PC-3 (cell line): ENCODE data around the gene NUDT22. TPM values are rescaled to one million over a fixed set of nuclear protein-coding genes. Genes with fewer than 3 reads are reported as not detected.

Experiments used
- ATAC-seq: fragments of 200-7000 bp; cut with Tn5 transposase; 2 replicates; pipeline ENCODE4 v1.9.1; 2020; ENCODE audit warnings: mild to moderate bottlenecking, moderate library complexity
- BruUV-seq: library from RNA; stranded (reverse); fragments of 400-500 nt; replicated peaks from 2 replicates; lab custom pipeline; 2021; lab: Mats Ljungman, UMichigan
- CTCF ChIA-PET: fragments of 300-600 bp; sonication (Branson Sonifier 250); formaldehyde crosslinking; loops from one replicate; lab custom pipeline; 2022; ENCODE audit warnings: antibody characterized with exemption; lab: Charles Lee
- POLR2A ChIA-PET: fragments of 300-600 bp; sonication (Branson Sonifier 250); formaldehyde crosslinking; loops from one replicate; lab custom pipeline; 2022; ENCODE audit warnings: antibody characterized with exemption; ENCODE audit not compliant: unreplicated experiment; lab: Charles Lee
- DNase-seq: peaks from one replicate; pipeline ENCODE4 v3.0.0-alpha.2; 2015
- H2AFZ ChIP-seq: fragments of 300-600 bp; sonication (generic); 2 replicates; pipeline ENCODE4 v1.6.0; 2016; ENCODE audit warnings: antibody characterized with exemption, low read length
- H3F3A ChIP-seq: fragments of 300-600 bp; sonication (generic); one replicate; pipeline ENCODE4 v1.6.0; 2017; ENCODE audit warnings: antibody characterized with exemption, low read length, control low read depth, mild to moderate bottlenecking; ENCODE audit not compliant: unreplicated experiment
- H3K27ac ChIP-seq: fragments of 300-600 bp; sonication (generic); 2 replicates; pipeline ENCODE4 v1.5.1; 2016; ENCODE audit warnings: mild to moderate bottlenecking, low read length
- H3K27me3 ChIP-seq: fragments of 300-600 bp; sonication (generic); 2 replicates; pipeline ENCODE4 v1.6.1; 2016; ENCODE audit warnings: low read length, mixed read lengths
- H3K36me3 ChIP-seq: fragments of 300-600 bp; sonication (generic); 2 replicates; pipeline ENCODE4 v1.6.1; 2016; ENCODE audit warnings: low read depth, mixed run types, low read length, mixed read lengths
- H3K4me1 ChIP-seq: fragments of 300-600 bp; sonication (generic); 2 replicates; pipeline ENCODE4 v1.5.1; 2016; ENCODE audit warnings: low read length; ENCODE audit not compliant: insufficient read depth
- H3K4me2 ChIP-seq: fragments of 300-600 bp; sonication (generic); 2 replicates; pipeline ENCODE4 v1.6.0; 2016; ENCODE audit warnings: low read length
- H3K4me3 ChIP-seq: fragments of 300-600 bp; sonication (generic); 2 replicates; pipeline ENCODE4 v1.5.1; 2016; ENCODE audit warnings: mild to moderate bottlenecking, low read length, mixed read lengths
- H3K79me2 ChIP-seq: fragments of 300-600 bp; sonication (generic); 2 replicates; pipeline ENCODE4 v1.6.1; 2017; ENCODE audit warnings: low read length, mixed read lengths
- H3K9ac ChIP-seq: fragments of 300-600 bp; sonication (generic); 2 replicates; pipeline ENCODE4 v1.6.0; 2016; ENCODE audit warnings: mild to moderate bottlenecking, low read length
- H3K9me2 ChIP-seq: fragments of 300-600 bp; sonication (generic); replicated peaks from 2 replicates; pipeline ENCODE4 v1.6.1; 2016; ENCODE audit warnings: mixed run types, low read length, mixed read lengths
- H3K9me3 ChIP-seq: fragments of 300-600 bp; sonication (generic); 2 replicates; pipeline ENCODE4 v1.6.1; 2016; ENCODE audit warnings: low read length, mixed read lengths
- H4K20me1 ChIP-seq: fragments of 300-600 bp; sonication (generic); 2 replicates; pipeline ENCODE4 v1.6.1; 2016; ENCODE audit warnings: low read length, mixed read lengths
- EZH2 ChIP-seq: fragments of 300-600 bp; sonication (generic); IDR thresholded peaks from one replicate; pipeline ENCODE4 v1.6.1; 2017; ENCODE audit warnings: antibody characterized with exemption, mild to moderate bottlenecking, low read length; ENCODE audit not compliant: unreplicated experiment
- EZH2phosphoT487 ChIP-seq: fragments of 300-600 bp; sonication (generic); IDR thresholded peaks from 2 replicates; pipeline ENCODE4 v1.6.1; 2018; ENCODE audit warnings: mild to moderate bottlenecking, antibody characterized with exemption, low read length, borderline replicate concordance
- intact Hi-C: fragments of 100-400 bp; cut with micrococcal nuclease; formaldehyde crosslinking; loops from 2 replicates; pipeline ENCODE4 v1.9.0; 2023
- total RNA-seq: library from RNA; depleted of rRNA; stranded (reverse); fragments of >200 nt; gene quantifications from 2 replicates; pipeline ENCODE4 v1.2.3, GENCODE V29; 2014
- TF ChIP-seq, protein P1 (sequence below): fragments of 300-600 bp; sonication (generic); conservative IDR thresholded peaks from 2 replicates; pipeline ENCODE4 v1.5.1; 2017; ENCODE audit warnings: antibody characterized with exemption, low read depth, mild to moderate bottlenecking, low read length

NUDT22 gene
- total RNA-seq, 1 experiment from 2014 or later, result 98.3 TPM

DNA sequence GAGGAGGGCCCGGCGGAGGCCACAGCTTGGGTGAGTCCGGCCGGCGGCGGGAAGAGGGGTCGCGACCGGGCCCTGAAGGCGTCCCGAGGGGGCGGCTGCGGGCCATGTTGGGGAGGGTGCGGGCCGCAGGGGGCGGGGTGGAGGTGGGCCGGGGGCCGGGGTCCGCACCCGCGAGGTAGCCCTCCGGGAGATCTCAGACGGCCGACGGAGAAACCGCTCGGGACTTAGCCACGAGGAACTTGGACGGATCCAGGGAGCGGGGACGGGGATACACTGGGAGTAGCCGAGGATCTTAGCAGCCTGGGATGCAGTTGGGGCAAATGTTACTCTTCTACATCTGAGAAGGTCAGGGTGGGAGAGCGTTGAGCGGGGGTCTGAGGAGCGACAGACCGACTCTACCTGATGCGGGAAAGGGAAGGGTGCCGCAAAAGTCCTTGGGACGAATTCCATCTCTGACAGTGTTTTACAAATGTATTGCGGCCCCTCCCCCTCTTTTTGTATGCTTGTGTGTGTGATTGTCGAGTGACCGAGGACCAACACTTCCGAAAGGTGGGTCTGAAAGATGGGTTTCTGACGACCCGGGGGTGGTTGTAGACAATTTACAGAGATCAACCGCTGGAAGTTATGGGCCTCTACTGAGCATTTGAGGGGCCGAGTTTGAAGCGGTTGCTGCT lies 39.4 kb upstream of the NUDT22 start:
- ATAC-seq (no peak), DNase-seq (no peak)
- BruUV-seq, result no TSS peak
- Histone ChIP-seq H3F3A (peaks cover 4% of the 10 kb centered on the region), H3K9ac (no peak overlapping the region), H4K20me1 (peaks cover 21% of the 10 kb centered on the region), H2AFZ (no peak overlapping the region), H3K27ac (no peak overlapping the region), H3K4me3 (no peak overlapping the region), H3K9me2 (no peaks in the 10 kb centered on the region), H3K79me2 (peaks cover 28% of the 10 kb centered on the region), H3K4me2 (no peak overlapping the region), H3K27me3 (no peaks in the 10 kb centered on the region), H3K9me3 (no peaks in the 10 kb centered on the region), H3K36me3 (peaks cover 21% of the 10 kb centered on the region), H3K4me1 (peaks cover 21% of the 10 kb centered on the region)
- TF ChIP-seq EZH2 (no peak), EZH2phosphoT487 (no peak)
- TF ChIP-seq, protein P1, sequence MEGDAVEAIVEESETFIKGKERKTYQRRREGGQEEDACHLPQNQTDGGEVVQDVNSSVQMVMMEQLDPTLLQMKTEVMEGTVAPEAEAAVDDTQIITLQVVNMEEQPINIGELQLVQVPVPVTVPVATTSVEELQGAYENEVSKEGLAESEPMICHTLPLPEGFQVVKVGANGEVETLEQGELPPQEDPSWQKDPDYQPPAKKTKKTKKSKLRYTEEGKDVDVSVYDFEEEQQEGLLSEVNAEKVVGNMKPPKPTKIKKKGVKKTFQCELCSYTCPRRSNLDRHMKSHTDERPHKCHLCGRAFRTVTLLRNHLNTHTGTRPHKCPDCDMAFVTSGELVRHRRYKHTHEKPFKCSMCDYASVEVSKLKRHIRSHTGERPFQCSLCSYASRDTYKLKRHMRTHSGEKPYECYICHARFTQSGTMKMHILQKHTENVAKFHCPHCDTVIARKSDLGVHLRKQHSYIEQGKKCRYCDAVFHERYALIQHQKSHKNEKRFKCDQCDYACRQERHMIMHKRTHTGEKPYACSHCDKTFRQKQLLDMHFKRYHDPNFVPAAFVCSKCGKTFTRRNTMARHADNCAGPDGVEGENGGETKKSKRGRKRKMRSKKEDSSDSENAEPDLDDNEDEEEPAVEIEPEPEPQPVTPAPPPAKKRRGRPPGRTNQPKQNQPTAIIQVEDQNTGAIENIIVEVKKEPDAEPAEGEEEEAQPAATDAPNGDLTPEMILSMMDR, result no peak
- ChIA-PET POLR2A (interaction anchor here (1.2 to 2.0 kb wide), 2 partner anchors 18 to 59 kb away, joined by 6 to 17 read pairs; no protein-coding TSS in a partner anchor), CTCF (interaction anchor here (1.5 kb wide), 2 partner anchors 18 to 20 kb away, joined by 4 to 8 read pairs; partner anchors contain the start of gene MACROD1)
- intact Hi-C loops, result loop anchor here (1.0 to 10.0 kb wide), 3 partner anchors 46 to 1462 kb away; partner anchors contain the start of genes DNAJC4, ESRRA, HNRNPUL2 and TTC9C

DNA sequence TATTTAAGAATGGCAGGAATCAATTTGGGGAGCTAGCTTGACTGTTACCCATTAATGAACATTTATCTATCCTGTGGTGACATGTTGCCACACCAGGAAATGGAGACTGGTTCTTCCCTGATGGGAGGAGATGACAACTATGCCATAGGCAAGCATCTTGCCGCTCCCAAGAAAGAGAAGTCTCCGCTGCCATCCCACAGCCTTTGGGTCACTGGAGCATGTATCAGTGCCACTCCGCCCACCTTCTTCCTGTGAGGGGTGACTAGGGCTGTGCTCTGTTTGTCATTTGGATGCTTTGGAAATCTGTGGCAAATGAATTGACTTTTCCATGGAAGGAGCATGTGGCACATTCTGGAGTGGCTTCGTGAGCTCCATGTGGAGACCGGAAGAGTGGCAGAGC lies 33.6 kb upstream of the NUDT22 start:
- Histone ChIP-seq H3K36me3 (peaks cover 70% of the 10 kb centered on the region), H3F3A (no peaks in the 10 kb centered on the region), H3K27ac (no peak overlapping the region), H3K4me1 (peaks cover 3% of the 10 kb centered on the region; the same call in 1 of the 2 replicates), H4K20me1 (peaks cover 44% of the 10 kb centered on the region), H3K9me3 (no peaks in the 10 kb centered on the region), H2AFZ (no peak overlapping the region), H3K4me2 (no peak overlapping the region), H3K27me3 (no peaks in the 10 kb centered on the region), H3K79me2 (peaks cover 9% of the 10 kb centered on the region; the same call in 1 of the 2 replicates), H3K4me3 (no peak overlapping the region), H3K9ac (no peak overlapping the region), H3K9me2 (no peaks in the 10 kb centered on the region)
- BruUV-seq, result no TSS peak
- ATAC-seq (no peak), DNase-seq (no peak)
- CTCF ChIA-PET, result interaction anchor here (1.1 kb wide), 1 partner anchor 12 kb away, joined by 3 read pairs; no protein-coding TSS in a partner anchor
- POLR2A ChIA-PET, result no interaction called here
- intact Hi-C loops, result no loop called here
- no peak for TF ChIP-seq EZH2
- TF ChIP-seq EZH2phosphoT487, result no peak
- TF ChIP-seq, protein P1, result no peak

DNA sequence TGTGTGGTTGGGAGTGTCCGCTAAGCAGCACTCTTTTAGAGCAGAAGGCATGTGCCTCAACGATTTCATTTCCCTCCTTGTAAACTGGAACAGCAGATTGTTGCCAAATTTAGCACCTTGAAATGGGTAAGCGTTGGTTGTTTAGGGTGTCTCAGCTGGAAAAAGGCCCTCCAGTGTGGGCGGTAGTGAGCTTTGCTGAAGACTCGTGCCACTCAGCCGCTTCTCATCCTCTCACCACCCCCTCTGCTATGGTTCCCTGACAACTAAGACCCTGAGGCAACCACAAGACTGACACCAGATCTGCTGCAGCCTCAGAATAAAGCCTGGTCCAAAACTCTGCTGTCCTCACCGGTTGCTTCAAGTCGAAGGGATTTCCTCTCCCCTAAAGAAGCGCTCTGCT lies 29.4 kb upstream of the NUDT22 start:
- Histone ChIP-seq H3K27ac (no peak overlapping the region), H3K27me3 (no peaks in the 10 kb centered on the region), H3K9ac (no peak overlapping the region), H4K20me1 (peaks cover 23% of the 10 kb centered on the region), H3K79me2 (peaks cover 18% of the 10 kb centered on the region; the same call in 1 of the 2 replicates), H3K4me3 (no peak overlapping the region), H3K9me2 (no peaks in the 10 kb centered on the region), H2AFZ (no peak overlapping the region), H3K4me1 (no peaks in the 10 kb centered on the region), H3F3A (no peaks in the 10 kb centered on the region), H3K36me3 (peaks cover 82% of the 10 kb centered on the region), H3K4me2 (no peak overlapping the region), H3K9me3 (no peaks in the 10 kb centered on the region)
- DNase-seq, result no peak
- intact Hi-C loops, result no loop called here
- CTCF ChIA-PET, result no interaction called here
- TF ChIP-seq EZH2phosphoT487 (no peak), EZH2 (no peak)
- TF ChIP-seq, protein P1, result no peak
- no peak for ATAC-seq
- no TSS peak for BruUV-seq
- POLR2A ChIA-PET, result no interaction called here
